GM12878 (cell line): ENCODE data around the gene CAMK2B. TPM values are rescaled to one million over a fixed set of nuclear protein-coding genes. Genes with fewer than 3 reads are reported as not detected.

Source experiments
- ATAC-seq: fragments of 200-7000 bp; cut with Tn5 transposase; 3 replicates; pipeline ENCODE4 v1.9.1; 2020; ENCODE audit warnings: mild to moderate bottlenecking, moderate library complexity
- BruUV-seq: library from RNA; stranded (reverse); fragments of 400-500 nt; replicated peaks from 2 replicates; lab custom pipeline; 2021; lab: Mats Ljungman, UMichigan
- CTCF ChIA-PET: fragments of 300-600 bp; sonication (Branson Sonifier 250); formaldehyde crosslinking; extraction: SDS; loops from one replicate; lab custom pipeline; 2021; ENCODE audit warnings: inconsistent platforms; lab: Yijun Ruan, JAX
- POLR2A ChIA-PET: fragments of 350-600 bp; formaldehyde crosslinking; extraction: SDS; loops from one replicate; lab custom pipeline; 2021; ENCODE audit warnings: inconsistent platforms; lab: Charles Lee
- RAD21 ChIA-PET: fragments of 300-600 bp; sonication (Branson Sonifier 250); formaldehyde crosslinking; loops from one replicate; lab custom pipeline; 2023; ENCODE audit warnings: antibody characterized with exemption; ENCODE audit not compliant: unreplicated experiment; lab: Charles Lee
- SMC1A ChIA-PET: fragments of 300-600 bp; sonication (Branson Sonifier 250); formaldehyde crosslinking; loops from one replicate; lab custom pipeline; 2023; ENCODE audit not compliant: unreplicated experiment, uncharacterized antibody; lab: Charles Lee
- DNase-seq: peaks from one replicate; pipeline ENCODE4 v3.0.0-alpha.2; 2011; ENCODE audit warnings: low read depth, low spot score
- FAIRE-seq: peaks from 3 replicates; lab custom pipeline; 2011; peaks lifted over from hg19 to GRCh38; lab: Jason Lieb, UNC
- H2AFZ ChIP-seq: 2 replicates; pipeline ENCODE4 v1.6.0; 2011; ENCODE audit warnings: low read depth, low read length, control low read depth; ENCODE audit not compliant: control insufficient read depth
- H3K27ac ChIP-seq: 2 replicates; pipeline ENCODE4 v1.5.1; 2011; ENCODE audit warnings: control low read depth; ENCODE audit not compliant: control insufficient read depth, insufficient read depth
- H3K27me3 ChIP-seq, 2 experiments: replicated peaks in 1 of 2; 2 replicates each; pipeline versions ENCODE4 v1.6.0 to v1.6.1; 2011; ENCODE audit warnings: low read length in 1 of 2; ENCODE audit not compliant: control insufficient read depth in 2 of 2, insufficient read depth in 2 of 2
- H3K36me3 ChIP-seq, 2 experiments: 2 replicates each; pipeline ENCODE4 v1.5.1; 2011; ENCODE audit warnings: low read length in 1 of 2; ENCODE audit not compliant: control insufficient read depth in 2 of 2, insufficient read depth in 2 of 2
- H3K4me1 ChIP-seq: 2 replicates; pipeline ENCODE4 v1.6.1; 2011; ENCODE audit warnings: mild to moderate bottlenecking, low read length, moderate library complexity, mixed read lengths; ENCODE audit not compliant: control insufficient read depth, insufficient read depth
- H3K4me2 ChIP-seq: 2 replicates; pipeline ENCODE4 v1.6.0; 2011; ENCODE audit warnings: control low read depth; ENCODE audit not compliant: control insufficient read depth, insufficient read depth
- H3K4me3 ChIP-seq: fragments of 200-600 bp; sonication (generic); 2 replicates; pipeline ENCODE4 v1.5.1; 2016
- H3K79me2 ChIP-seq: 2 replicates; pipeline ENCODE4 v1.6.0; 2011; ENCODE audit warnings: low read length; ENCODE audit not compliant: control insufficient read depth, insufficient read depth
- H3K9ac ChIP-seq: 2 replicates; pipeline ENCODE4 v1.8.0; 2011; ENCODE audit warnings: low read length, control low read depth, mixed read lengths; ENCODE audit not compliant: control insufficient read depth, insufficient read depth
- H3K9me3 ChIP-seq: replicated peaks from 3 replicates; pipeline ENCODE4 v1.5.1; 2011; ENCODE audit warnings: mild to moderate bottlenecking, low read length; ENCODE audit not compliant: control insufficient read depth, insufficient read depth
- H4K20me1 ChIP-seq: 2 replicates; pipeline ENCODE4 v1.6.0; 2011; ENCODE audit not compliant: control insufficient read depth, insufficient read depth
- ATF2 ChIP-seq: IDR thresholded peaks from 2 replicates; pipeline ENCODE4 v1.6.1; 2012; ENCODE audit warnings: low read length, inconsistent platforms
- CEBPZ ChIP-seq: fragments of 150-350 bp; IDR thresholded peaks from 2 replicates; pipeline ENCODE4 v1.6.1; 2016; ENCODE audit warnings: low read depth, low read length
- CHD1 ChIP-seq: IDR thresholded peaks from 2 replicates; pipeline ENCODE4 v1.6.1; 2012; ENCODE audit warnings: low read depth, low read length, improper control_type of control experiment
- CHD4 ChIP-seq: fragments of 200-600 bp; sonication (generic); IDR thresholded peaks from 2 replicates; pipeline ENCODE4 v1.6.1; 2016; ENCODE audit warnings: mild to moderate bottlenecking
- E4F1 ChIP-seq: fragments of 450-650 bp; IDR thresholded peaks from 2 replicates; pipeline ENCODE4 v1.6.1; 2018; ENCODE audit warnings: borderline replicate concordance, mild to moderate bottlenecking; ENCODE audit not compliant: partially characterized antibody
- IKZF2 ChIP-seq, 2 experiments: fragments of 450-650 bp; IDR thresholded peaks; 2 replicates each; pipeline ENCODE4 v1.6.1; 2017; ENCODE audit warnings: mild to moderate bottlenecking in 2 of 2, moderate library complexity in 2 of 2
- IRF3 ChIP-seq: fragments of 450-650 bp; IDR thresholded peaks from 2 replicates; pipeline ENCODE4 v1.6.1; 2014; ENCODE audit warnings: mild to moderate bottlenecking
- MAX ChIP-seq: IDR thresholded peaks from 2 replicates; pipeline ENCODE4 v1.6.1; 2012; ENCODE audit warnings: low read depth, low read length, improper control_type of control experiment
- MEF2A ChIP-seq: IDR thresholded peaks from 2 replicates; pipeline ENCODE4 v1.6.1; 2011; ENCODE audit warnings: low read depth, mild to moderate bottlenecking, low read length, moderate library complexity; ENCODE audit not compliant: insufficient read depth
- NBN ChIP-seq: fragments of 450-650 bp; IDR thresholded peaks from 2 replicates; pipeline ENCODE4 v1.6.1; 2016
- NFIC ChIP-seq: IDR thresholded peaks from 2 replicates; pipeline ENCODE4 v1.6.1; 2012; ENCODE audit warnings: low read depth, mild to moderate bottlenecking, inconsistent platforms, low read length, moderate library complexity
- NFXL1 ChIP-seq: fragments of 450-650 bp; IDR thresholded peaks from 2 replicates; pipeline ENCODE4 v1.6.1; 2017; ENCODE audit warnings: antibody characterized with exemption, mild to moderate bottlenecking, borderline replicate concordance
- RAD21 ChIP-seq: IDR thresholded peaks from 2 replicates; pipeline ENCODE4 v1.6.1; 2011; ENCODE audit warnings: mild to moderate bottlenecking, low read depth, low read length, moderate library complexity; ENCODE audit not compliant: insufficient read depth
- SRF ChIP-seq, 2 experiments: IDR thresholded peaks; 2 replicates each; pipeline ENCODE4 v1.6.1; 2011; ENCODE audit warnings: low read depth in 2 of 2, low read length in 2 of 2, mild to moderate bottlenecking in 1 of 2, moderate library complexity in 1 of 2
- WGBS: methylation state at CpG from one replicate; pipeline ENCODE4 v1.1.6; 2016; ENCODE audit warnings: low lambda C conversion rate; ENCODE audit not compliant: insufficient replicate concordance, insufficient coverage; ENCODE audit errors: missing lambda C conversion rate; 5-methylcytosine and 5-hydroxymethylcytosine counted together
- in situ Hi-C: fragments of 300-500 bp; cut with MboI; formaldehyde crosslinking; loops from 9 replicates; pipeline ENCODE4 v1.14.3; 2018; ENCODE audit warnings: mixed read lengths
- intact Hi-C: fragments of 100-400 bp; cut with micrococcal nuclease; formaldehyde crosslinking; loops from one replicate; pipeline ENCODE4 v1.14.2; 2022; ENCODE audit not compliant: unreplicated experiment
- polyA plus RNA-seq, 11 experiments: library from polyadenylated mRNA; depleted of rRNA in 4 of 11; unstranded in 6 of 11; stranded (reverse) in 5 of 11; fragments of >200 nt; fragmentation: Nextera tagmentation in 4 of 11; fragmentation: Illumina TruSeq in 1 of 11; extraction: Ambion mirVana in 4 of 11; extraction: Trizol in 1 of 11; gene quantifications; 1 replicate in 1 of 11; 2 replicates in 10 of 11; pipeline versions ENCODE4 v1.2.1 to v1.2.3, GENCODE V29; 2011 to 2016; ENCODE audit warnings: inconsistent platforms in 2 of 11, missing spikeins in 2 of 11, low read depth in 1 of 11
- total RNA-seq, 4 experiments: library from RNA; depleted of rRNA in 3 of 4; stranded (reverse); fragments of >200 nt in 3 of 4; fragmentation: Illumina TruSeq in 1 of 4; extraction: Trizol in 1 of 4; gene quantifications; 2 replicates each; pipeline versions ENCODE4 v1.2.1 to v1.2.3, GENCODE V29; 2013 to 2021

The CAMK2B gene
- total and polyA plus RNA-seq, 10 of the 15 experiments (the other 5 are each of a cell fraction or from before 2014, with no cell fraction given): 0.06 to 0.23 (median 0.11) TPM; not detected in 5

- TF ChIP-seq SRF (IDR thresholded peaks at IDR 0.05; ENCODE audit: low read depth in 2 of 2, low read length in 2 of 2) (no peak), IRF3 (no peak), CHD4 (no peak), NFXL1 (no peak)
These were observed 147.7 kb downstream of the CAMK2B start (continued) for GRCh38 chr7:44177570-44178131.

GRCh38 chr7:44176486-44176885 is 148.9 kb downstream of the CAMK2B start:
- H3K27me3 ChIP-seq: peaks cover 0 to 2% of the 10 kb centered on the region in 2 experiments; a peak in 2 of 4 replicates
- H3K27ac ChIP-seq: no peak overlapping the region
- no peaks in the 10 kb centered on the region for H3K4me1 ChIP-seq
- no peaks in the 10 kb centered on the region for H3K79me2 ChIP-seq
- DNase-seq (no peak), ATAC-seq (no peak), FAIRE-seq (no peak)
- WGBS: 31% methylated on average over 7 of the region's 7 CpGs
- no peak overlapping the region for H3K4me2 ChIP-seq
- SMC1A ChIA-PET: interaction anchor here (0.7 to 0.9 kb wide), 2 partner anchors 29 to 54 kb away, joined by 3 read pairs; partner anchors contain the start of gene POLD2
- H3K9me3 ChIP-seq: no peaks in the 10 kb centered on the region
- RAD21 ChIA-PET: no interaction called here
- no peak overlapping the region for H3K9ac ChIP-seq
- POLR2A ChIA-PET: no interaction called here
- no peak overlapping the region for H2AFZ ChIP-seq
- no peak overlapping the region for H3K4me3 ChIP-seq
- CTCF ChIA-PET: interaction anchor here (1.6 kb wide), 1 partner anchor 64 kb away, joined by 3 read pairs; no protein-coding TSS in a partner anchor
- H3K36me3 ChIP-seq: no peaks in the 10 kb centered on the region
- intact Hi-C loops (no loop called here), in situ Hi-C loops (no loop called here)
- no TSS peak for BruUV-seq
- no peaks in the 10 kb centered on the region for H4K20me1 ChIP-seq
- TF ChIP-seq RAD21 (no peak), E4F1 (no peak), MAX (no peak), CHD1 (no peak), ATF2 (no peak), MEF2A (no peak), IKZF2 (IDR thresholded peaks at IDR 0.05) (no peak), CEBPZ (no peak), NBN (no peak), NFIC (no peak)
